OCI-LY1 (cell line): ENCODE data around the gene P2RX4.

Source experiments
- H2AFZ ChIP-seq: fragments of 200-600 bp; sonication (generic), shearing (Covaris generic); 2 replicates; pipeline ENCODE4 v1.6.0; 2014; ENCODE audit warnings: antibody characterized with exemption, mild to moderate bottlenecking, low read length
- H3F3A ChIP-seq: fragments of 200-600 bp; sonication (generic), shearing (Covaris generic); 2 replicates; pipeline ENCODE4 v1.6.0; 2014; ENCODE audit warnings: mild to moderate bottlenecking, antibody characterized with exemption, low read length, moderate library complexity; ENCODE audit not compliant: insufficient read depth
- H3K27ac ChIP-seq: fragments of 200-600 bp; sonication (generic); 2 replicates; pipeline ENCODE4 v1.5.1; 2014; ENCODE audit warnings: low read length, mixed run types, mild to moderate bottlenecking, low read depth; ENCODE audit not compliant: poor library complexity, severe bottlenecking
- H3K27me3 ChIP-seq: fragments of 200-600 bp; sonication (generic); 2 replicates; pipeline ENCODE4 v1.6.0; 2014; ENCODE audit warnings: antibody characterized with exemption, mild to moderate bottlenecking, low read length, moderate library complexity; ENCODE audit not compliant: insufficient read depth
- H3K36me3 ChIP-seq: fragments of 200-600 bp; sonication (generic); 2 replicates; pipeline ENCODE4 v1.6.1; 2014; ENCODE audit warnings: mild to moderate bottlenecking, antibody characterized with exemption, low read length, moderate library complexity, mixed read lengths; ENCODE audit not compliant: insufficient read depth
- H3K4me1 ChIP-seq: fragments of 200-600 bp; sonication (generic); 2 replicates; pipeline ENCODE4 v1.5.1; 2014; ENCODE audit warnings: mild to moderate bottlenecking, low read length, moderate library complexity; ENCODE audit not compliant: insufficient read depth, severe bottlenecking
- H3K4me2 ChIP-seq: fragments of 200-600 bp; sonication (generic), shearing (Covaris generic); 2 replicates; pipeline ENCODE4 v1.6.1; 2014; ENCODE audit warnings: low read length
- H3K4me3 ChIP-seq: fragments of 200-600 bp; sonication (generic); 2 replicates; pipeline ENCODE4 v1.5.1; 2014; ENCODE audit warnings: low read length, low read depth, mild to moderate bottlenecking, mixed read lengths; ENCODE audit not compliant: poor library complexity, severe bottlenecking
- H3K79me2 ChIP-seq: fragments of 200-600 bp; shearing (Covaris generic); 2 replicates; pipeline ENCODE4 v1.6.1; 2016; ENCODE audit warnings: mixed run types, low read length, mixed read lengths; ENCODE audit not compliant: insufficient read depth
- H3K9ac ChIP-seq: fragments of 200-600 bp; sonication (generic), shearing (Covaris generic); 2 replicates; pipeline ENCODE4 v1.6.1; 2014; ENCODE audit warnings: mild to moderate bottlenecking, low read length, mixed read lengths
- H3K9me2 ChIP-seq: fragments of 200-600 bp; sonication (generic), shearing (Covaris generic); 2 replicates; pipeline ENCODE4 v1.6.1; 2014; ENCODE audit warnings: low read depth, mild to moderate bottlenecking, low read length, mixed read lengths
- H3K9me3 ChIP-seq: fragments of 200-600 bp; shearing (Covaris generic); 2 replicates; pipeline ENCODE4 v1.6.1; 2014; ENCODE audit warnings: low read length, mixed read lengths
- H4K20me1 ChIP-seq: fragments of 200-600 bp; sonication (generic), shearing (Covaris generic); 2 replicates; pipeline ENCODE4 v1.6.0; 2016; ENCODE audit warnings: mild to moderate bottlenecking, low read length; ENCODE audit not compliant: insufficient read depth
- CTCF ChIP-seq: fragments of 200-600 bp; sonication (generic), shearing (Covaris generic); IDR thresholded peaks from 2 replicates; pipeline ENCODE4 v1.5.1; 2017; ENCODE audit warnings: mild to moderate bottlenecking, antibody characterized with exemption, low read length, moderate library complexity, mixed read lengths
- EZH2 ChIP-seq: fragments of 200-600 bp; sonication (generic), shearing (Covaris generic); IDR thresholded peaks from 2 replicates; pipeline ENCODE4 v1.8.0; 2017; ENCODE audit warnings: borderline replicate concordance, mixed run types, mild to moderate bottlenecking, antibody characterized with exemption, low read length, moderate library complexity, mixed read lengths

P2RX4 gene

DNA sequence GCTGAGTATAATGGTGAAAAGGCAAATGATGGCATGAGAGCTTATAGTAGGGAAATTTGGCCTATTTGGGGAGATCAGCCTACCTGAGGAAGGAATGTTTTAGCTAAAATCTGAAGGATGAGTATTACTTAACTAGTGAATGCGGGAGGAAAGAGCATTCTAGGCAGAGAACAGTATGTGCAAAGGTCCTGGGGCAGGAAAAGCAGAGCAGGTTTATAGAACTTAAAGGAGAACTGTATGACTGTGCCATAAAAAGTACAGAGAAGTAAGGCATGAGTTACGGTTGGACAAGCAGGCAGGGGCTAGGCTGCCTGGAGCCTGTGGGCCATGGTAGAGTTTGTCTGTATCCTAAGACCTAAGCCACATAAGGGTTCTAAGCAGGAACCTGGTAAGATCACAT, 21.7 kb upstream of the P2RX4 start:
- H4K20me1 ChIP-seq, result no peaks in the 10 kb centered on the region
- H3K9me2 ChIP-seq, result no peaks in the 10 kb centered on the region
- no peaks in the 10 kb centered on the region for H3K9me3 ChIP-seq
- no peak overlapping the region for H3K9ac ChIP-seq
- no peak overlapping the region for H3K4me3 ChIP-seq
- H3K4me2 ChIP-seq, result no peak overlapping the region
- H3F3A ChIP-seq, result no peaks in the 10 kb centered on the region
- TF ChIP-seq EZH2, result no peak
- no peak for TF ChIP-seq CTCF
- no peak overlapping the region for H3K27ac ChIP-seq
- H3K79me2 ChIP-seq, result no peaks in the 10 kb centered on the region
- no peak overlapping the region for H2AFZ ChIP-seq
- H3K4me1 ChIP-seq, result no peaks in the 10 kb centered on the region
- no peaks in the 10 kb centered on the region; the same call in 1 of the 2 replicates for H3K36me3 ChIP-seq
- no peaks in the 10 kb centered on the region; the same call in 1 of the 2 replicates for H3K27me3 ChIP-seq

- no peak for TF ChIP-seq EZH2
- no peak for TF ChIP-seq CTCF
- Histone ChIP-seq H3K9me2 (no peaks in the 10 kb centered on the region), H3K4me1 (no peaks in the 10 kb centered on the region), H3K9ac (no peak overlapping the region), H3K27ac (no peak overlapping the region), H3K9me3 (no peaks in the 10 kb centered on the region), H3K4me2 (no peak overlapping the region), H3K4me3 (no peak overlapping the region), H3K79me2 (no peaks in the 10 kb centered on the region), H4K20me1 (no peaks in the 10 kb centered on the region), H3K27me3 (no peaks in the 10 kb centered on the region; the same call in 1 of the 2 replicates), H2AFZ (no peak overlapping the region), H3K36me3 (no peaks in the 10 kb centered on the region; the same call in 1 of the 2 replicates), H3F3A (no peaks in the 10 kb centered on the region)
Measured at GRCh38 chr12:121189131-121189530, 20.8 kb upstream of the P2RX4 start.

DNA sequence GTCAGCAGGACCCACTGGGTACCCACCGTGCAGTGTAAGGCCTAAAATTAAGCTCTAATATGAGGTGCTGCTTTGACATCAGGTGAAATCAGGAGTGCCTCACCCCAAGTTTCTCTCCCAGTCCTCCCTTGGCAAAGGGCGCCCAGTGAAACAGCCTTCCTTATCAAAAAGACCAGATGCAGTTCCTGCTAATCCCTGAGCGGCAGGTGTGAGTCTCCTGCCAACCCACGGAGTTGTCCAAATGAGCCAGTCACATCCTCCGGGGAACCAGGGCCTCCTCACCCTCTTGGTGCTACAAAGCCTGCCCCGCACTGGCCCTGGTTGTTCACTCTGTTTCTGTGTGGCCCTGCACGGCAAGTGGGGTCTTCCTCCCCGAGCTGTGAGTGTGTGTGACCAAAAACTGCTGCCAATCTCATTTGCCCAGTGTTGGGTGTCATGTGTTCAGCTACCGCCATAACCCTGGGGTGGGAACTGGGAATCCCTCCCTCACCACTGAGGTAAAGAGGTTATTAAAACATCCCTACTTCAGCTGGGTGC, 20.2 kb upstream of the P2RX4 start:
- no peaks in the 10 kb centered on the region for H3F3A ChIP-seq
- no peak overlapping the region for H3K4me2 ChIP-seq
- no peaks in the 10 kb centered on the region; the same call in 1 of the 2 replicates for H3K36me3 ChIP-seq
- no peak overlapping the region for H3K9ac ChIP-seq
- no peaks in the 10 kb centered on the region for H3K4me1 ChIP-seq
- H4K20me1 ChIP-seq, result no peaks in the 10 kb centered on the region
- no peaks in the 10 kb centered on the region; the same call in 1 of the 2 replicates for H3K27me3 ChIP-seq
- H3K9me2 ChIP-seq, result no peaks in the 10 kb centered on the region
- TF ChIP-seq EZH2 (no peak), CTCF (no peak)
- H3K79me2 ChIP-seq, result no peaks in the 10 kb centered on the region
- no peak overlapping the region for H3K27ac ChIP-seq
- no peak overlapping the region for H3K4me3 ChIP-seq
- no peaks in the 10 kb centered on the region for H3K9me3 ChIP-seq
- H2AFZ ChIP-seq, result no peak overlapping the region
